ENCODE data around the gene MZB1.

Gene MZB1
- total RNA-seq = 0 to 0.28 (median 0.22) reads per million in 3 experiments

DNA sequence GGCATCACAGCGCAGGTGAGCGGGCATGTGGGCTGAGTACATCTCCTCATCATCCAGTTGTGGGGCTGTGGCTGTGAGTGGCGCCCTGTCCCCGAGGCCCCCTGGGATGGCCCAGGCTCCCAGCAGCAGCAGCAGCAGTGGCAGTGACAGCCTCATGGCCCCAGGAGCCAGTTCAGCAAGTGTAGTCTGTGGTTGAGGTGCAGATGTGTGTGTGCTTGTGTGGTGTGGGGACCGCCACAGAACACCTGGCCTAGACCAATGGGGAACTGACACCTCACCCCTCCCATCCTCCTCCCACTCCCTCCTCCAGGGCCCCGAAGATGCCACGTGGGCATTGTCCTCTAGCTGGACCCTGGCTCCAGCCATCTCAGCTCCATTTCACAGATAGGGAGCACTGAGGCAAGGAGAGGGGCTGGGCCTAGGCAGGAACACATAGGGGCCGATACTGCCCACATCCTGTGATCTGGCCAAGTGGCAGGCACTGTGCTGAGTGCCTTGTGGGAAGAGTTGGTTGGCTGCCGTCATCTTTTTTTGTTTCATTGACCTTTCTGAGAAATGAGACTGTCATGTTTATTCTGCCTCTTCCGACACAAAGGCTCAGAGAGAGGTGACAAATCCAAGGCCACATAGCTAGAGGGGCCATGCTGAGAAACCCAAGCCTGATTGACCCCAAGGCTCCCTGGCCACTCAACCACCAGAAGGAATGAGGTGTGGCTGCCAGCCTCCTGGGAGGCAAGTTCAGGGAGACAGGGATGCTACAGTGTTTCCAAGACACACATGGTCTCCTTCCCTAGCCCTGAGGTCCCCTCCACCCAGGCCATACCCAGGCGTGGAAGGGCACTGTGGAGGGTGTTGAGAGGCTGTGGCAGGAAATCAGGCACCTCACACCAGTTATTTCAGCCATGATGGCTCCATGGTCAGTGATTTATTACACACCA, at the start of gene MZB1:
Gene MZB1, minus strand, starts transcription at position 213 of the 938 bp plus-strand sequence. Its CDS starts 57 bp downstream, at position 156.
- peak; percentile 71 for DNase-seq

GRCh38 chr5:139439013-139439903, 49.5 kb upstream of the MZB1 start, which contains the start of gene DNAJC18:
Gene DNAJC18, minus strand, starts transcription at chr5:139439525. Its CDS starts 80 bp downstream, at chr5:139439445.
- peak; percentile 83 for DNase-seq

- no peak for DNase-seq
Measured at GRCh38 chr5:139438707-139439012, 48.9 kb upstream of the MZB1 start.

GRCh38 chr5:139435676-139436075, 46.0 kb upstream of the MZB1 start:
- no peak for DNase-seq

DNA sequence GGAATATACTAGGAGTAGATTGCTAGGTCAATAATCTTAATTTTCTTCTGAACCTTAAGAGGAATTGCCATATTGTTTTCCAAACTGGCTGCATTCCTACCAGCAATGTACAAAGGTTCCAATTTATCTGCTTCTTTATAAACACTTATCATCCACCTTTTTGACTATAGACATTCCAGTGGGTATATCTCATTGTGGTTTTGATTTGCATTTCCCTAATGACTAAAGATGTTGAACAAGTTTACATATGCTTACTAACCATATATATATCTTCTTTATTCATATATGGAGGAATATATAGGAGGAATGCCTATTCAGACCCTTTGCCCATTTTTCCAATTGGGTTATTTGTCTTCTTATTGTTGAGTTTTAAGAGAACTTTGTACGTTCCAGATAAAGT, 42.0 kb upstream of the MZB1 start:
- no peak for DNase-seq

DNA sequence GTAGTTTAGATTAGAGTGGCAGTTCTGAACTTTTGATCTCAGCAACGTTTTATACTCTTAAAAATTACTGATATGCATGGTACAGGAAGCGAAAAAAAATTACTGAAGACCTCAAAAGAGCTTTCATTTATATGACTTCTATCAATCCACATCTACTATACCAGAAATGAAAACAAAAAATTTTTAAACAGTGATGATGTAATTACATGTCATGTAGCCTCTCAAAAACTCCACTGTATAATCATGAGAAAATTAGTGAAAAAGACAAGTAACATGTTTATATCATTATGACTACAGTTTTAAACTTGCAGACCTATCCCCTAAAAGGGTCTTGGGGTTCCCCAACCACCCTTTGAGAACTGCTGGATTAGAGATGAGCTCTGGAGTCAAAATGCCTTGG, 40.3 kb upstream of the MZB1 start:
- DNase-seq = no peak

GRCh38 chr5:139426203-139426885, 36.6 kb upstream of the MZB1 start:
- no peak for DNase-seq

GRCh38 chr5:139425497-139425896, 35.8 kb upstream of the MZB1 start:
- no peak for DNase-seq

- DNase-seq = peak; percentile 73
Measured at GRCh38 chr5:139422307-139422893, 32.7 kb upstream of the MZB1 start.

GRCh38 chr5:139419226-139420192, 29.8 kb upstream of the MZB1 start:
- DNase-seq = no peak

DNA sequence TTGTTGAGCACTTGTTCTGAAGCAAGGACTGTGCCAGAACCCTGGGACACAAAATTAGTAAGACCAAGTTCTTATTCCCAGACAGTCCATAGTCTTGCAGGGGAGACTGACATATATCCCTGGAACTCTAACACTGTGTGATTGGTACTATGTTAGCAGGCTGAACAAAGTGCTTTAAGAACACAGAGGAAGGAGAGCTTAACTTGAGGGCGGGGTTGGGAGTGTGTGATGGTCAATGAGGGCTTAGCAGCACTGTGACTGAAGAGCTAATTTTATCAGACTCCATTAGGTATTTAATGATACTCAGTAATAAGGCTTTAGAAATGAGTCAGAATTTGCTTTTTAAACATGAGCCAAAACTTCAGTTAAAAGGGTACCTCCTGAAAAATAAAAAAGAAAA, 29.1 kb upstream of the MZB1 start:
- no peak for DNase-seq

DNA sequence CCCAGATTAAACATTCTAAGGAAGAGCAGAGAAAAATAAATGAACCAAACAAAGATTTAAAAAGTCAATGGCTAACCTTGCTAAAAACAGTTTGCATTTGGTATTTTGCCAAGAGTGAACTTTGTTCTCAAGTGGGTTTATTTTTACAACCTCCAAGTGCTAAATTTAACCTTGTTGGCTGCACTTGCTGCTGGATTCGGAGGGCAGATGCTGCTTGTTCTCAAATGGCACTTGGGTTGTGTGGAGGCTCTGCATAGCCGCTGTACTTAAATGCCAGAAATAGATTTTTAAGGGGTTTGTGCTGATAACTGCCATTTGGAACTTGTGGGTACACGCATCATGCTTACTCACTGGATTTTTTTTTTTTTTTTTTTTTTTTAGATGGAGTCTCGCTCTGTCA, 27.5 kb upstream of the MZB1 start:
- DNase-seq = no peak

DNA sequence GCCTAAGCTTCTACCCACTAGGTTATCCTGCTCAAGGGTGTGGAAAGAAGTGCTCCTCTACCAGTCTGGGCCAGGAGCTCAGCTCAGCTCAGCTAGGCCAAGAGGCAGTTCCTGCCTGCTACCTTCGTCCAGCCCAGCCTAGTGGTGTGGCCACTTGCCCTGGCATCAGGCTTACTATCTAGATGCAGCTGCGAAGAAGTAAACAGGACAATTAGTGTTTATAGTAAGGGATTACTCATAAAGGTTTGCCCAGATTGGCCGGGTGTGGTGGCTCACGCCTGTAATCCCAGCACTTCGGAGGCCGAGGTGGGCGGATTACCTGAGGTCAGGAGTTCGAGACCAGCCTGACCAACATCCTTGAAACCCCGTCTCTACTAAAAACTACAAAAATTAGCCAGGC, 26.9 kb upstream of the MZB1 start:
- DNase-seq = no peak

GRCh38 chr5:139415869-139416268, 26.2 kb upstream of the MZB1 start:
- no peak for DNase-seq

DNA sequence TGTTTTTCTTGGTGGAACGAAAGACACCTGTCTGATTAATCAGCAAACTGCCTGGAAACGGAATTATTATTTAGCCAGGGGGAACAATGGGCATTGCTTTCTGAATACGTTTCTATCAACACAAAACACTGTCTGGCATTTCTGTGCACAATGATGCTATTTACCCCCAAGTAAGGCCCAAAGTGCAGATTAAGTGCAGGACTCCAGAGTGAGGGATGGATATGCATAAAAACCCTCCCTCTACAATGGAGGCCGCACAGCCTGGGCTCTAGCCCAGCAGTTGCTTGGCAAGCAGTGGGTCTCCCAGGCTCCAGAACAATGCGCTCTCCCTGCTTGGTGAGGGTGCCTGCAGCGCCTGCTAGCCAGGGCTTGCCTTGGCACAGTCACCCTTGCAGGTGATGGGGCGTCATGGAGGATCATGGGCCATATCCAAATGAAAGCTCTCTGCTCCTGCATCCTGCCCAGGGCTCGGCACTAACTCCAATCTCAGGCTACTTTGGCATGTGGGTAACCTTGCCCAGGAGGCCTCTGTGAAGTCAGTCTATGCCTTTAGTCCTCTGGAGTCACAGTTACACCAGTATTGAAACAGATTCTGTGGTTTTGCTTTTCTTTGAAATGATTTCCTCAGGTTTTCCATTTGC, 25.6 kb upstream of the MZB1 start:
- DNase-seq = no peak

DNA sequence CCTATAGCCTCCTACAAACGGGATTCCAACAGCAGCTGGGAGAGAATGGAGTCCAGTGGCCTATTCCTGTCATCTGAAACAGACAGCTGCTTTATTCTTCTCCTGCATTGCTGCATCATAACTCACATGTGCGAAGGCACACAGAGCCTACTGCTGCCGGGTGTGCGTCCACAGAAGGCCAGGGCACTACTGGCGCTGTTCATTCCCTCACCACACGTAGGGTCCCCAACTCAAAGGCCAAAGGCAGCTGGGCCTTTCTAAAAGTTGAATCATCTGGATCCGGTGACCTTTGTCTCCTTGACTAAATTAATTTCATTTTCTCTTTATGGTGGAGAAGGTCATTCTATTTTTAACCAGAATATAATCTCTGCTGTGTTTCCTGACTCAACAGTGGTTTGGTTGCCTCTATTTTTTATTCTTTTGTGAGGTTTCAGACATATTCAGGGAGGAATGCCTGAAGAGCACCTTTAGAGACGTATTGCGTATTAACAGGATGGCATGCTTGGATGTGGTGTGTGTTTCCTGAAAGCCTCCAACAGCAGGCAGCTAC, 24.9 kb upstream of the MZB1 start:
- no peak for DNase-seq

DNA sequence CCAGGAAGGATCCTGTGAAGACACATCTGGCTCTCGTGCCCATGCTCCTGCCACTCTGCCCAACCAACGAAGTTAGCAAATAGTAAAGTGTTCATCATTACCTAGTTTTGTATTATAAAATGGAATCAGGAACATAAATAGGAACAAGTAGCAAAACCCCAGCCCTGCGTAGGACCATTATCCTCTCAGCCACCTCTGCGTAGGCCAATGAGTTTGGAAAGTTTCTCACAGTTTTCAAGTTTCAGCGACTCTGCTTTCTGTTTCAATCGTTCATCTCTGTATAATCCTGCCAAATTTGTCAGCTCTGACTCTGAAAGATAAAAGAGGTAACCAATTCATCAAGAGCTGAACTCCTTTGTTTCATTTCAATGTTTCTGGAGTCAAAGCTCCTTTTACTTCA, 24.2 kb upstream of the MZB1 start:
- DNase-seq = no peak

DNA sequence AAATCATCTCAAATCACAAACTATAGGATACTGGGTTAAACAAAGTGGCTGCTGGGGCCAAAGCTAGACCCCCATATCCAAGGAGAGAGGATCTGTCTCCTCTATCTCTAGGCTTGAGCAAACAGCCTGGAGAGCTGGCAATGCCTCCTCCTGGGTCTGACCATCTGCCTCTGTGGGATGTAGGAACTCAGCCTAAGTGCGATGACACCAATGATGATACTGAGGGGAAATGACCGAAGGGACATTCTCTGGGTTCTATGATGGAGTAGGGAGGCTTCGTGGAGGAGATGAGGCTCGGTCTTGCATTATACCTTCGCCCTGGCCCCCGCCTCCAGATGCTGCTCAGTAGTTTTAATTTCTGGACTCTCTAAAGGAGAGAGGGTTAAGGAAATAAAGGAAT, 23.4 kb upstream of the MZB1 start:
- DNase-seq = no peak

DNA sequence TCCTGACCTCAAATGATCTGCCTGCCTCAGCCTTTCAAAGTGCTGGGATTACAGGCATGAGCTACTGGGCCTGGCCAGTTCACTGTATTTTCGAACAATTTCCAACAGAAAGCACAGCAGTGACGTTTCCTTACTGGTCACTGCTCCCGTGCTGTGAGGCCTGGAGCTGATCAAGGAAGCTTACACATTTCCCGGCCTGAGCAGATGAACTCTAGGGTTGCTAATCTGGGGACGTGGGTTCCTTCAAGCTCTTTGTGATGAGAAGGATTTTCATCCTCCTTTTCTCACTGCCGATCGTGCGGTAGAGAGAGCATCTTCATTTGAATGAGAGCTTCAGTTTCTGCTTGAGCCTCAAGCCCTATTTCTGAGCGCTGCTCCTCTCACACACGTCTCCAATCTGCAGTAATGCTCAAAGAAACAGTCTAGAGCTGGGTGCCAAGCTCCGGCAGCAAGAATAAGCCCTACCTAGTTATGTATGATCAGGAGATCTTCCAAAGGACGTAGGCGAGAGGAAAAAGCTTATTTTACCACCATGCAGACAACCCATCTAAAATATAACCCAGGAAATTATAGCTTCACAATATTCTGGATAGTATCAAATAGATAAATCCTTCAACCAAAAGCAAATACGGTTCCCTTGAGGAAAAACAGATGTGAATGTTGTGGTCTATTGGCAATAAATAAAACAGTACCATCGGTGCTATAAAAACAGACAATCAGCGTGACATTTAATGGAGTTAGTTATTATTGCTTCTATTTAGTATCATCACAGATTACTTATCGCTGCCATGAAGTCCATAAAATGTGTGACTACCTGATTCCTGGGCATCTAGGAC, 21.5 kb upstream of the MZB1 start:
- no peak for DNase-seq

Measured in central memory CD4-positive, alpha-beta T cell (primary cell).